GM19438 (cell line): ENCODE data around the gene HSD11B2.

ENCODE experiments used
- ATAC-seq: cut with Tn5 transposase; IDR thresholded peaks from one replicate; pipeline ENCODE4 v1.9.1; 2021; ENCODE audit warnings: low read depth; ENCODE audit not compliant: unreplicated experiment

Gene HSD11B2

DNA sequence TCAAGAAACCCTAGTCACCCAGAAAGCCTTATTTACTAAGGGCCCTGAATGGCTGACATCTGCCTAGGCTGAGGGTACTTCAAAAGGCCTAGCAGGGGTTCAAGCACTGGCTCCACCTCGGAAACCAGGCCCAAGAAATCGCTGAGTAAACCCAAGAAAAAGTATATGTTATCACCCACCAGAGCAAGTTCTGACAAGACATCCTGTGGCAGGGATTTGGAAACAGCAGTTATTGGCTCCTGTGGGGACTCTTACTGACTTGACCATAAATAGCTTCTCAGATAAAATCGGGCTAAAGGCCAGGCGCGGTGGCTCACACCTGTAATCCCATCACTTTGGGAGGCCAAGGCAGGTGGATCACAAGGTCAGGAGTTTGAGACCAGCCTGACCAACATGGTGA, 37.8 kb downstream of the HSD11B2 start:
- no peak for ATAC-seq

- ATAC-seq: no peak
Measured at GRCh38 chr16:67470359-67470758, 39.4 kb downstream of the HSD11B2 start.

- ATAC-seq: no peak
Measured at GRCh38 chr16:67471758-67472384, 41.0 kb downstream of the HSD11B2 start.

DNA sequence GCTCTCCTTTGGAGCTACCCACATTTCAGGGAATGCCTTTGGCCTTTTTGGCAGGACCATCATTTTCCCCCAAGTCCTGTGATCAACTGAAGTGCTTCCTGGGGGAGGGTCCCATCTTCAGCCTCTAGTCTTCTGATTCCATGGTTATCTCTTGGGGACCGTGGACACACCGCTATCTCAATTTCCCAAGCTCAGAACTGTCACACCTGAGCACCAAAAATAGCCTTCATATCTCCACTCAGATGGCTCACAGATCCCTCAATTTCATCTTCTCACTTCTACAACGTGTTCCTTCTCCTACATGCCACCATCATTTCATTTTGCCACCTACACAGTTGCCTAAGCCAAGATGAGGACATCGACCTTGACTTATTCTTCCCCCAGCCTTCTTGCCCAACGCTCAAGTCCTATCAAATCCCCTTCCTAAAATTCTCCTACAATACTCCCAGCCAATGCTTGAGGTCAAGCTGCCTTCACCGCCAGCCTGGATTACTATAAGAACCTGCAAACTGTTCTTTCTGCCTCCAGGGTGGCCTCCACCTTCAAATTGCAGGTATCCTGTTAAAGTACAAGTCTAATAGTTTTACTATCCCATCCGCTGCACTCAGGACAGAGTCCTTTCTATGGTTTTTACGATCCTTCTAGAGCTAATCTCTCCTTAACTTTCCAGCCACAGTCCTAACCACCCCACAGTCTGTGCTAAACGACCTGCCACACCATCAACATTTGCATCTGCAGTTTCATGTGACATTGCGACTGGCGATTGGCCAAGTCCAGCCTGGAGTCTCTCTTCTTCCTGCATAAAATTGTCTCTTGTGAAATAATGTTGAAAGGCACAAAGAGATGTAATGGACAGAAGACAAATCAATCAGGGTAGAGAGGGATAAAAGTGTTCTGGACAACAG, 43.9 kb downstream of the HSD11B2 start:
- no peak for ATAC-seq

DNA sequence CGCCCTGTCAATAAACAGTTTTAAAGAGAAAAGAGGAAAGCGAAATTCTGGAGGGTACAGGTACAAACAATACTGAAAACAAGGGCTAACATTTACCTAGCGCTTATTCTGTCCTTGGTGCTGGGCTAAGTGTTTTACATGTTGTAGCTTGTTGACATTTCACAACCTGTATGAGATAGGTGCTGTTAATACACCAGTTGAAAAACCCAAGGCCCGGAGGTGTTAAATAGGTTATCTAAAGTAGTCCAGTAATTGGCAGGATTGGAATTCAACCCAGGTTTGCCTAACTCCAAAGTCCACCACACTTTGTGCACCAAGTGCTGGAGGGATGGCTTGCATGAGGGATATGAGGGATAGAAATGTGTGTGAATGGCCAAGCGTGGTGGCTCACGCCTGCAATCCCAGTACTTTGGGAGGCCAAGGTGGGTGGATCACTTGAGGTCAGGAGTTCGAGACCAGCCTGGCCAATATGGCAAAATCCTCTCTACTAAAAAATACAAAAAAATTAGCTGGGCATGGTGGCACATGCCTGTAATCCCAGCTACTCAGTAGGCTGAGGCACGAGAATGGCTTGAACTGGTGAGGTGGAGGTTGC, 47.1 kb downstream of the HSD11B2 start:
- ATAC-seq: no peak

- peak; percentile 91 for ATAC-seq
Measured at GRCh38 chr16:67480833-67481560, 50.1 kb downstream of the HSD11B2 start, which contains the start of gene ATP6V0D1. ATP6V0D1 (minus strand) TSS chr16:67481157; CDS start chr16:67481086, 71 bp downstream.

- ATAC-seq: peak; percentile 4
Measured at GRCh38 chr16:67481561-67482232, 50.8 kb downstream of the HSD11B2 start.

- no peak for ATAC-seq
Measured at GRCh38 chr16:67482233-67482924, 51.5 kb downstream of the HSD11B2 start.

DNA sequence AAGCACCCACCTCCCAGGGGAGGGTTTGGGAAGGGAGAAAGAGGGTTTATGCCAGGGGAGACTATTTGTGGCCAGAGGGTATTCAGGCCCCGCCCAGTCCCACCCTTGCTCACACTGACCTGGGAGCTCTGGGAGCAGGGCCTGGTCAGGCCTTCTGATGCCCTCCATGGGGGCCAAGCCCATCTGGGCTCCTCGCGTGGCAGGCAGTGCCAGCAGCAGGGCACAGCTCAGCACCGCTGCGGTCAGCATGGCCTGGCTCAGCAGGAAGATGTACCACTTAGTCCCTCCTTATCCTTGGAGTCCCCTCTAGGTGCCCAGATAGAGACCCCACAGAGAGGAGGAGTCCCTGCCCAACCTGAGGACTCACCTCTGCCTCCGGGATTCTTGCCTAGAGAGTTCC, 52.2 kb downstream of the HSD11B2 start, which contains the start of gene AGRP:
AGRP (minus strand) TSS at position 398 of the 400 bp plus-strand sequence; CDS start at position 249, 149 bp downstream.
- ATAC-seq: no peak

- ATAC-seq: no peak
Measured at GRCh38 chr16:67483731-67484525, 53.0 kb downstream of the HSD11B2 start.

DNA sequence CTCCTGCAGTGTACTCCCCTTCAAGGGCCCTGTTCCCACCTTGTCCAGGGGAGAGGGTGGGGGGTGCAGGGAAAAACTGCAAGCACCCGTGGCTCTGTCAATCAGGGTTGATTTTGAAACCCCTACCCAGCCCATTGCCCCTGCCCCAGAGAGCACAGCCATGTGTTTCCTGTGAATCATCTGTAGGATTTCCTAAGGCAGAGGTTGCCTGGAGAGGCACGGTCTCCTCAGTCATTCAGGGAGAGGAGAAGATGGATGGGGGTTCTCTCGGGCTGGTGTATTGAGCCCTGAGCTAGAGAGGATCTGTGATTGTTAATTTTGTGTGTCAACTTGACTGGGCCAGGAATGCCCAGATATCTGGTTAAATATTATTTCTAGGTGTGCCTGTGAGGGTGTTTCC, 55.9 kb downstream of the HSD11B2 start:
- ATAC-seq: no peak
